ENCODE results near the gene FAM193A.
"Not testable (repeated sequence)": the region's sequence is repeated elsewhere in the genome, so short reads cannot be mapped to it uniquely, and the experiment has no call there.

The FAM193A gene

GRCh38 chr4:2733844-2734574, 197.6 kb downstream of the FAM193A start:
- TF ChIP-seq CTCF (conservative IDR thresholded peaks at IDR 0.05) = no peak
- H3K27ac ChIP-seq = no peak overlapping the region

GRCh38 chr4:2734612-2735011, 198.2 kb downstream of the FAM193A start:
- no peak for TF ChIP-seq CTCF (conservative IDR thresholded peaks at IDR 0.05)

GRCh38 chr4:2735869-2736268, 199.4 kb downstream of the FAM193A start:
- no peak for TF ChIP-seq CTCF (conservative IDR thresholded peaks at IDR 0.05)
- H3K27ac ChIP-seq = no peak overlapping the region

More at GRCh38 chr4:2734612-2735011, 198.2 kb downstream of the FAM193A start:
- no peak overlapping the region for H3K27ac ChIP-seq

- H3K27ac ChIP-seq = not testable (repeated sequence)
Observed at GRCh38 chr4:2738296-2738695, 201.8 kb downstream of the FAM193A start.

GRCh38 chr4:2741626-2742025, 205.2 kb downstream of the FAM193A start:
- no peak for TF ChIP-seq CTCF (conservative IDR thresholded peaks at IDR 0.05)
- H3K27ac ChIP-seq = no peak overlapping the region

- H3K27ac ChIP-seq = no peak overlapping the region
- TF ChIP-seq CTCF (conservative IDR thresholded peaks at IDR 0.05) = no peak
Observed at GRCh38 chr4:2742081-2742822, 205.8 kb downstream of the FAM193A start.

GRCh38 chr4:2742823-2743517, 206.5 kb downstream of the FAM193A start:
- no peak overlapping the region for H3K27ac ChIP-seq
- TF ChIP-seq CTCF (conservative IDR thresholded peaks at IDR 0.05) = no peak
